ENCODE results near the gene SKIC8.
A peak's percentile ranks its signal among the peaks of the same experiment; 100 is the strongest.
"Not testable (repeated sequence)": the region's sequence is repeated elsewhere in the genome, so short reads cannot be mapped to it uniquely, and the experiment has no call there.

Gene SKIC8

GRCh38 chr15:78249131-78249530 lies 50.3 kb downstream of the SKIC8 start:
- no peak for DNase-seq

GRCh38 chr15:78247911-78248310 lies 51.5 kb downstream of the SKIC8 start:
- DNase-seq: no peak

- DNase-seq: not testable (repeated sequence)
Measured at GRCh38 chr15:78245976-78246620, 53.3 kb downstream of the SKIC8 start.

- not testable (repeated sequence) for DNase-seq
Measured at GRCh38 chr15:78245392-78245791, 54.0 kb downstream of the SKIC8 start.

GRCh38 chr15:78244893-78245292 lies 54.5 kb downstream of the SKIC8 start:
- DNase-seq: no peak

GRCh38 chr15:78244101-78244500 lies 55.3 kb downstream of the SKIC8 start:
- DNase-seq: no peak

- DNase-seq: no peak
Measured at GRCh38 chr15:78243491-78243941, 55.9 kb downstream of the SKIC8 start.

- no peak for DNase-seq
Measured at GRCh38 chr15:78243058-78243457, 56.4 kb downstream of the SKIC8 start.

- DNase-seq: no peak
Measured at GRCh38 chr15:78242128-78242527, 57.3 kb downstream of the SKIC8 start.

GRCh38 chr15:78241017-78241416 lies 58.4 kb downstream of the SKIC8 start:
- peak; percentile 1 for DNase-seq

GRCh38 chr15:78239811-78240210 lies 59.6 kb downstream of the SKIC8 start:
- no peak for DNase-seq

GRCh38 chr15:78237146-78237545 lies 62.3 kb downstream of the SKIC8 start:
- DNase-seq: no peak

- no peak for DNase-seq
Measured at GRCh38 chr15:78236491-78236890, 62.9 kb downstream of the SKIC8 start.

GRCh38 chr15:78234515-78235040 lies 64.8 kb downstream of the SKIC8 start, which contains the start of gene ACSBG1:
Gene ACSBG1 (minus strand): TSS chr15:78234565. CDS start chr15:78234501, 64 bp downstream.
- DNase-seq: no peak

GRCh38 chr15:78233496-78233895 lies 65.9 kb downstream of the SKIC8 start:
- DNase-seq: no peak

Data from NCI-H2107 (cell line).